Parathyroid adenoma (tissue), 2 donors: ENCODE data around the gene PRDX3.
"Not testable (repeated sequence)": the region's sequence is repeated elsewhere in the genome, so short reads cannot be mapped to it uniquely, and the experiment has no call there.

Experiments
- H2AFZ ChIP-seq: fragments of 300-600 bp; sonication (generic); one replicate; pipeline ENCODE4 v1.7.0; 2017; ENCODE audit warnings: antibody characterized with exemption, mild to moderate bottlenecking
- H3K27ac ChIP-seq: fragments of 300-600 bp; sonication (generic); one replicate; pipeline ENCODE4 v1.7.0; 2017
- H3K27me3 ChIP-seq: fragments of 300-600 bp; sonication (generic); one replicate; pipeline ENCODE4 v1.7.0; 2017; ENCODE audit warnings: low read length; ENCODE audit not compliant: control insufficient read depth, insufficient read depth
- H3K36me3 ChIP-seq: fragments of 300-600 bp; sonication (generic); one replicate; pipeline ENCODE4 v1.7.0; 2017; ENCODE audit warnings: low read length; ENCODE audit not compliant: control insufficient read depth, insufficient read depth
- H3K4me1 ChIP-seq: fragments of 300-600 bp; sonication (generic); one replicate; pipeline ENCODE4 v1.7.0; 2017; ENCODE audit warnings: control low read depth
- H3K4me2 ChIP-seq: fragments of 300-600 bp; sonication (generic); one replicate; pipeline ENCODE4 v1.7.0; 2017; ENCODE audit warnings: low read length
- H3K4me3 ChIP-seq: fragments of 300-600 bp; sonication (generic); one replicate; pipeline ENCODE4 v1.7.0; 2017; ENCODE audit warnings: low read depth, low read length
- H3K79me2 ChIP-seq: fragments of 300-600 bp; sonication (generic); one replicate; pipeline ENCODE4 v1.7.0; 2017; ENCODE audit warnings: control low read depth
- H3K9ac ChIP-seq: fragments of 300-600 bp; sonication (generic); one replicate; pipeline ENCODE4 v1.7.0; 2017; ENCODE audit warnings: mild to moderate bottlenecking
- H3K9me3 ChIP-seq: fragments of 300-600 bp; sonication (generic); one replicate; pipeline ENCODE4 v1.7.0; 2017; ENCODE audit warnings: low read length; ENCODE audit not compliant: control insufficient read depth
- CTCF ChIP-seq: fragments of 300-600 bp; sonication (generic); IDR thresholded peaks from one replicate; pipeline ENCODE4 v1.7.0; 2017; ENCODE audit warnings: antibody characterized with exemption, mild to moderate bottlenecking
- donor health status: primary hyperparathyroidism.

The PRDX3 gene

GRCh38 chr10:119153041-119153440 lies 25.6 kb downstream of the PRDX3 start:
- H3K79me2 ChIP-seq = no peaks in the 10 kb centered on the region
- no peak overlapping the region for H3K9ac ChIP-seq
- no peak overlapping the region for H2AFZ ChIP-seq
- H3K27me3 ChIP-seq = no peaks in the 10 kb centered on the region
- no peak for TF ChIP-seq CTCF
- H3K36me3 ChIP-seq = no peaks in the 10 kb centered on the region
- no peak overlapping the region for H3K4me3 ChIP-seq
- no peak overlapping the region for H3K4me2 ChIP-seq
- no peak overlapping the region for H3K27ac ChIP-seq
- H3K4me1 ChIP-seq = no peaks in the 10 kb centered on the region
- H3K9me3 ChIP-seq = no peaks in the 10 kb centered on the region

GRCh38 chr10:119151601-119152000 lies 27.0 kb downstream of the PRDX3 start:
- H3K27ac ChIP-seq, H3K4me3 ChIP-seq, H3K9me3 ChIP-seq, H3K4me2 ChIP-seq, H2AFZ ChIP-seq, H3K79me2 ChIP-seq, H3K27me3 ChIP-seq, H3K36me3 ChIP-seq, H3K4me1 ChIP-seq, H3K9ac ChIP-seq: not testable (repeated sequence)

GRCh38 chr10:119149729-119150128 lies 28.9 kb downstream of the PRDX3 start:
- TF ChIP-seq CTCF = no peak
- no peaks in the 10 kb centered on the region for H3K36me3 ChIP-seq
- no peaks in the 10 kb centered on the region for H3K9me3 ChIP-seq
- no peaks in the 10 kb centered on the region for H3K27me3 ChIP-seq
- H3K9ac ChIP-seq = no peak overlapping the region
- no peak overlapping the region for H3K27ac ChIP-seq
- H2AFZ ChIP-seq = no peak overlapping the region
- H3K4me3 ChIP-seq = no peak overlapping the region
- H3K79me2 ChIP-seq = no peaks in the 10 kb centered on the region
- no peaks in the 10 kb centered on the region for H3K4me1 ChIP-seq
- H3K4me2 ChIP-seq = no peak overlapping the region

- H3K4me3 ChIP-seq = no peak overlapping the region
- TF ChIP-seq CTCF = no peak
- no peak overlapping the region for H2AFZ ChIP-seq
- H3K4me1 ChIP-seq = no peaks in the 10 kb centered on the region
- H3K4me2 ChIP-seq = no peak overlapping the region
- no peaks in the 10 kb centered on the region for H3K79me2 ChIP-seq
- no peak overlapping the region for H3K27ac ChIP-seq
- no peak overlapping the region for H3K9ac ChIP-seq
- H3K36me3 ChIP-seq = no peaks in the 10 kb centered on the region
- H3K9me3 ChIP-seq = no peaks in the 10 kb centered on the region
- no peaks in the 10 kb centered on the region for H3K27me3 ChIP-seq
Observed at GRCh38 chr10:119149157-119149556, 29.5 kb downstream of the PRDX3 start.

- H3K9ac ChIP-seq = no peak overlapping the region
- no peak overlapping the region for H3K4me2 ChIP-seq
- no peak overlapping the region for H2AFZ ChIP-seq
- no peaks in the 10 kb centered on the region for H3K9me3 ChIP-seq
- H3K4me1 ChIP-seq = no peaks in the 10 kb centered on the region
- no peak overlapping the region for H3K27ac ChIP-seq
- no peaks in the 10 kb centered on the region for H3K79me2 ChIP-seq
- H3K4me3 ChIP-seq = no peak overlapping the region
- no peak for TF ChIP-seq CTCF
- H3K27me3 ChIP-seq = no peaks in the 10 kb centered on the region
- no peaks in the 10 kb centered on the region for H3K36me3 ChIP-seq
Observed at GRCh38 chr10:119143657-119144056, 35.0 kb downstream of the PRDX3 start.
